ENCODE measurements around the gene KCNK16. TPM values are rescaled to one million over a fixed set of nuclear protein-coding genes. Genes with fewer than 3 reads are reported as not detected.
A peak's percentile ranks its signal among the peaks of the same experiment; 100 is the strongest.

KCNK16 gene
- total and polyA plus RNA-seq, 2 experiments from 2014 or later = not detected

GRCh38 chr6:39301606-39302005, 20.9 kb downstream of the KCNK16 start:
- TF ChIP-seq EZH2 (IDR thresholded peaks at IDR 0.05; ENCODE audit: insufficient read depth, poor library complexity, severe bottlenecking) (no peak), EZH2phosphoT487 (IDR thresholded peaks at IDR 0.05; ENCODE audit: insufficient read depth, low read depth) (no peak)
- H3K36me3 ChIP-seq (ENCODE audit: low read depth) = no peaks in the 10 kb centered on the region
- no peak overlapping the region for H3K9ac ChIP-seq
- H3K9me2 ChIP-seq (ENCODE audit: insufficient read depth) = no peaks in the 10 kb centered on the region
- WGBS, 2 experiments (ENCODE audit: low coverage in 1 of 2, low lambda C conversion rate in 2 of 2, missing lambda C conversion rate in 2 of 2) = 25 to 35% methylated on average over 7 of the region's 7 CpGs
- peak; percentile 51 for DNase-seq
- no peaks in the 10 kb centered on the region for H3K9me3 ChIP-seq (ENCODE audit: low read depth)
- H3K79me2 ChIP-seq (ENCODE audit: insufficient read depth) = no peaks in the 10 kb centered on the region
- in situ Hi-C loops (cut with MboI) = loop anchor here (10.0 kb wide), 1 partner anchor 437 kb away; no protein-coding TSS in a partner anchor
- no peaks in the 10 kb centered on the region for H3K27me3 ChIP-seq (replicated peaks; ENCODE audit: insufficient read depth)
- peaks cover 6% of the 10 kb centered on the region; the same call in 1 of the 2 replicates for H3K4me1 ChIP-seq (ENCODE audit: insufficient read depth)
- no peak overlapping the region for H3K27ac ChIP-seq
- no peak overlapping the region for H3K4me3 ChIP-seq
- H3K4me2 ChIP-seq (ENCODE audit: unreplicated experiment) = no peak overlapping the region
- H2AFZ ChIP-seq = no peak overlapping the region
- H4K20me1 ChIP-seq (ENCODE audit: insufficient read depth) = no peaks in the 10 kb centered on the region
- H3F3A ChIP-seq (ENCODE audit: insufficient read depth) = no peaks in the 10 kb centered on the region

GRCh38 chr6:39300739-39301138, 21.8 kb downstream of the KCNK16 start:
- DNase-seq = no peak
- no peak overlapping the region for H3K9ac ChIP-seq
- H2AFZ ChIP-seq = no peak overlapping the region
- H3K36me3 ChIP-seq (ENCODE audit: low read depth) = no peaks in the 10 kb centered on the region
- H3K9me2 ChIP-seq (ENCODE audit: insufficient read depth) = no peaks in the 10 kb centered on the region
- in situ Hi-C loops (cut with MboI) = loop anchor here (10.0 kb wide), 1 partner anchor 436 kb away; no protein-coding TSS in a partner anchor
- peaks cover 9% of the 10 kb centered on the region; the same call in 1 of the 2 replicates for H3K4me1 ChIP-seq (ENCODE audit: insufficient read depth)
- H3K79me2 ChIP-seq (ENCODE audit: insufficient read depth) = no peaks in the 10 kb centered on the region
- H4K20me1 ChIP-seq (ENCODE audit: insufficient read depth) = no peaks in the 10 kb centered on the region
- no peak overlapping the region for H3K4me3 ChIP-seq
- no peaks in the 10 kb centered on the region for H3K27me3 ChIP-seq (replicated peaks; ENCODE audit: insufficient read depth)
- no peaks in the 10 kb centered on the region for H3F3A ChIP-seq (ENCODE audit: insufficient read depth)
- 61 to 64% methylated on average over 6 of the region's 6 CpGs for WGBS, 2 experiments (ENCODE audit: low coverage in 1 of 2, low lambda C conversion rate in 2 of 2, missing lambda C conversion rate in 2 of 2)
- TF ChIP-seq EZH2 (IDR thresholded peaks at IDR 0.05; ENCODE audit: insufficient read depth, poor library complexity, severe bottlenecking) (no peak), EZH2phosphoT487 (IDR thresholded peaks at IDR 0.05; ENCODE audit: insufficient read depth, low read depth) (no peak)
- no peak overlapping the region for H3K27ac ChIP-seq
- no peak overlapping the region for H3K4me2 ChIP-seq (ENCODE audit: unreplicated experiment)
- no peaks in the 10 kb centered on the region for H3K9me3 ChIP-seq (ENCODE audit: low read depth)

DNA sequence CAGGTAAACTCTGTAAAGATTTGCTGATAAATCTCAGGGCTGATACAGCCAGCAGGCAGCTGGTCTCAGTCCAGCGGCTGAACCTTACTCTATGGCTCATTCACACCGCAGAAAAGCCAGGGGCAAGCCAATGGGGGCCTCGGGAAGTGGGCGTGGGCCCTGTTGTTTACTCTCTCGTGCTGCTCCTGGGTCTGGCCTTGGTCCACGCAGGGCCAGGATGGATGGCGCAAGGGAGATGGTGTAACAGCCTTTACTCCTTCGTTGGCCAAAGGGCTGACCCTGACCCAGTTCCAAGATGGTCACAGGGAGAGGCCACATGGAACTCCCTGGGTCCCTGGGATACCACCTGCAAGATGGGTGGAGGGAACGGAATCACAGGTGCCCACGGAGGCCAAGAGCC, 24.4 kb downstream of the KCNK16 start:
- Histone ChIP-seq H3K4me2 (ENCODE audit: unreplicated experiment) (no peak overlapping the region), H3K9me3 (ENCODE audit: low read depth) (no peaks in the 10 kb centered on the region), H3K27ac (no peak overlapping the region), H3K4me3 (no peak overlapping the region), H3K9me2 (ENCODE audit: insufficient read depth) (no peaks in the 10 kb centered on the region), H2AFZ (no peak overlapping the region), H3F3A (ENCODE audit: insufficient read depth) (no peaks in the 10 kb centered on the region), H4K20me1 (ENCODE audit: insufficient read depth) (no peaks in the 10 kb centered on the region), H3K4me1 (ENCODE audit: insufficient read depth) (peaks cover 9% of the 10 kb centered on the region; the same call in 1 of the 2 replicates), H3K36me3 (ENCODE audit: low read depth) (no peaks in the 10 kb centered on the region), H3K79me2 (ENCODE audit: insufficient read depth) (no peaks in the 10 kb centered on the region), H3K9ac (no peak overlapping the region), H3K27me3 (replicated peaks; ENCODE audit: insufficient read depth) (no peaks in the 10 kb centered on the region)
- TF ChIP-seq EZH2phosphoT487 (IDR thresholded peaks at IDR 0.05; ENCODE audit: insufficient read depth, low read depth) = no peak
- TF ChIP-seq EZH2 (IDR thresholded peaks at IDR 0.05; ENCODE audit: insufficient read depth, poor library complexity, severe bottlenecking) = no peak
- 82 to 91% methylated on average over 10 of the region's 10 CpGs for WGBS, 2 experiments (ENCODE audit: low coverage in 1 of 2, low lambda C conversion rate in 2 of 2, missing lambda C conversion rate in 2 of 2)
- in situ Hi-C loops (cut with MboI) = no loop called here
- no peak for DNase-seq

DNA sequence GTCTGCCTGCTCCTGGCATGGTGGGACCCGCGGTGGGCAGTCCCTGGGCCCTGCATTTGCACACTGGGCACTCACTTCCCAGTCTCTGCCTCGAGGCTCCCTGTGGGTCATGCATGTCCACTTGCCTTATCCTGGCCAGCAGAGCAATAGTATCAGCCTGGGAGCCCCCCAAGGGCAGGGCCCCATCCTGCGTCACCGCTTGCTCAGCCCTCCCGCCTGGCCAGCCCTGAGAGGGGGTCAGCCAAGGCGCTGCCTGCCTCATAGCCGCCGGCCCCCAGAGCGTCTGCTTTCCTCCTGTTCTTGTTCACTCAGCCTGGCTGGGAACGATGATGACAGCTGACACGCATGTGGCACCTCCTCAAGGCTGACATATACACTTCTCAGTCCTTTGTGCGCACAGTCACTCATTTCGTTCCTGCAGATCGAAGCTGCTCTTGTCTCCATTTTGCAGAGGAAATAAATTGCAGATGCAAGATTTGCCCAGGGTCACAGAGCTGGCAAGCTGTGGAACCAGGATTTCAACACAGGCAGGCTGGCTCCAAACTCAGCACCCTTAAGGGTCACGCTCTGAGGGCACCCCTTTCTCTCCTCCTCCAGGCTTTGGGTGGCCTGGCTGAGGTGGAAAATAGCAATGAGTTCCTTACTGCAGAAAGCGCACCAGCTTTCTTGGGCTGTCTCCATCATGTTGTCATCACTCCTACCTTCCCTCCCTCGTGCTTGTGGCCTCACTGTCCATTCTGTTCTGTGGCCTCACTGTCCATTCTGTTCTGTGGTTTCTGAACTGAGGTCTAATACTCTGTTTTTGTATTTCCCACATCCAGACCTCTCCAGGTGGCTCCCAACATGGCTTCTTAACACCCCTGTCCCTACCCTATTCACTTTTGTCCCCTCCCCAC, 25.5 kb downstream of the KCNK16 start:
- 2% methylated on average over 18 of the region's 18 CpGs for WGBS, 2 experiments (ENCODE audit: low coverage in 1 of 2, low lambda C conversion rate in 2 of 2, missing lambda C conversion rate in 2 of 2)
- Histone ChIP-seq H3K4me3 (no peak overlapping the region), H3K9me2 (ENCODE audit: insufficient read depth) (no peaks in the 10 kb centered on the region), H3K27me3 (replicated peaks; ENCODE audit: insufficient read depth) (no peaks in the 10 kb centered on the region), H3F3A (ENCODE audit: insufficient read depth) (no peaks in the 10 kb centered on the region), H4K20me1 (ENCODE audit: insufficient read depth) (no peaks in the 10 kb centered on the region), H3K4me2 (ENCODE audit: unreplicated experiment) (no peak overlapping the region), H3K79me2 (ENCODE audit: insufficient read depth) (no peaks in the 10 kb centered on the region), H2AFZ (no peak overlapping the region), H3K9ac (no peak overlapping the region), H3K36me3 (ENCODE audit: low read depth) (no peaks in the 10 kb centered on the region), H3K27ac (peak overlapping the region; percentile 11; the same call in 1 of the 2 replicates), H3K9me3 (ENCODE audit: low read depth) (no peaks in the 10 kb centered on the region), H3K4me1 (ENCODE audit: insufficient read depth) (peaks cover 9% of the 10 kb centered on the region; the same call in 1 of the 2 replicates)
- in situ Hi-C loops (cut with MboI) = no loop called here
- no peak for TF ChIP-seq EZH2 (IDR thresholded peaks at IDR 0.05; ENCODE audit: insufficient read depth, poor library complexity, severe bottlenecking)
- no peak for TF ChIP-seq EZH2phosphoT487 (IDR thresholded peaks at IDR 0.05; ENCODE audit: insufficient read depth, low read depth)
- DNase-seq = peak; percentile 85

All from GM23248 (cell line).